Measurements from ENCODE around the gene SLC27A2. TPM values are rescaled to one million over a fixed set of nuclear protein-coding genes. Genes with fewer than 3 reads are reported as not detected.

Gene SLC27A2
- total RNA-seq, 1 donor: under 0.01 TPM

DNA sequence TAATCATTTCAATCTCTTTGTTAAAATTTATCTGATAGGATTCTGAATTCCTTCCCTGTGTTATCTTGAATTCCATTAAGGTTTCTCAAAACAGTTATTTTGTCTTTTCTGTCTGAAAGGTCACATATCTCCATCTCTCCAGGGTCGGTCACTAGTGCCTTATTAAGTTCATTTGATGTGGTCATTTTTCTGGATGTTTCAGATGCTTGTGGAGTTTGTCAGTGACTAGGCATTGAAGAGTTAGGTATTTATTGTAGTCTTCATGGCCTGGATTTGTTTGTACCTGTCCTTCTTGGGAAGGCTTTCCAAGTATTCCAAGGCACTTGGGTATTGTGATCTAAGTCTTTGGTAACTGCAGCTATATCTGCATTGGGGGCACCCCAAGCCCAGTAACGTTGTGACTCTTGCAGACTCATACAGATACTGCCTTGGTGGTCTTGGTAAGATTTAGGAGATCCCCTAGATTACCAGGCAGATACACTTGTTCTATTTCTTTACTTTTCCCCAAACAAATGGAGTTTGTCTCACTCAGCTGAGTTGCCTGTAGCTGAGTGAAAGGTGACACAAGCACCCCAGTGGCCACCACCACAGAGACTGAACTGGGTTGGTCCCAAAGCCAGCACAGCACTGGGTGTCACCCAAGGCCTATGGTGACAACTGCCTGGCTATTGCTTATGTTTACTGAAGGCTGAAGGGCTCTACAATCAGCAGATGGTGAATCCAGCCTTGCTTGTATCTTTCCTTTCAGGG, 18.9 kb upstream of the SLC27A2 start:
- DNase-seq (ENCODE audit: low read depth): no peak
- no peak overlapping the region for H3K4me3 ChIP-seq (ENCODE audit: low read depth, low read length)
- TF ChIP-seq, protein P1, sequence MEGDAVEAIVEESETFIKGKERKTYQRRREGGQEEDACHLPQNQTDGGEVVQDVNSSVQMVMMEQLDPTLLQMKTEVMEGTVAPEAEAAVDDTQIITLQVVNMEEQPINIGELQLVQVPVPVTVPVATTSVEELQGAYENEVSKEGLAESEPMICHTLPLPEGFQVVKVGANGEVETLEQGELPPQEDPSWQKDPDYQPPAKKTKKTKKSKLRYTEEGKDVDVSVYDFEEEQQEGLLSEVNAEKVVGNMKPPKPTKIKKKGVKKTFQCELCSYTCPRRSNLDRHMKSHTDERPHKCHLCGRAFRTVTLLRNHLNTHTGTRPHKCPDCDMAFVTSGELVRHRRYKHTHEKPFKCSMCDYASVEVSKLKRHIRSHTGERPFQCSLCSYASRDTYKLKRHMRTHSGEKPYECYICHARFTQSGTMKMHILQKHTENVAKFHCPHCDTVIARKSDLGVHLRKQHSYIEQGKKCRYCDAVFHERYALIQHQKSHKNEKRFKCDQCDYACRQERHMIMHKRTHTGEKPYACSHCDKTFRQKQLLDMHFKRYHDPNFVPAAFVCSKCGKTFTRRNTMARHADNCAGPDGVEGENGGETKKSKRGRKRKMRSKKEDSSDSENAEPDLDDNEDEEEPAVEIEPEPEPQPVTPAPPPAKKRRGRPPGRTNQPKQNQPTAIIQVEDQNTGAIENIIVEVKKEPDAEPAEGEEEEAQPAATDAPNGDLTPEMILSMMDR (IDR thresholded peaks at IDR 0.05; ENCODE audit: insufficient read depth, low read depth, low read length): no peak

DNA sequence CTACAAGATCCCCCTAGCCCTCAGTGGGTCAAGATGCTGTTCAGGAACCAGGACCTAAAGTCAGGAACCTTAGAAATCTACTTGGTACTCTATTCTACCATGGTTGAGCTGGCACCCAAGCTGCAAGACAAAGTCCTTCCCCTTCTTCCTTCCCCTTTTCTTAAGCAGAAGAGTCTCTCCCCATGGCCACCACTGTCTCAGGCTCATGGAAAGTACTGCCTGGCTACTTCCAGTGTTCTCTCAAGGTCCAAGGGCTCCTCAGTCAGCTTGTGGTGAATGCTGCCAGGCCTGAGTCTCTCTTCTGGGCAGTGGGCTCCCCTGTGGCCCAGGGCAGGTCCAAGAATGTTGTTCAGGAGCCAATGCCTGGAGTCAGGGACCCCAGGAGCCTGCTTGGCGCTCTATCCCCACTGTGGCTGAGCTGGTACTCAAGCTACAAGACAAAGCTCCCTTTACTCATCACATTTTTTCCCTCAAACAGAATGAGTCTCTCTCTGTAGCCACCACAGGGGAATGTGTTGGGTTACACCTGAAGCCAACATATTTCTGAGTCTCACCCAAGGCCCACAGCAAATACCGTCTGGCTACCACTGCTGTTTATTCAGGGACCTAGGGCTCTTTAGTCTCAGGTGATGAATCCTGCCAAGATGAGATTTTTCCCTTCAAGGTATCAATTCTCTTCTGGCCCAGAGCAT, 18.1 kb upstream of the SLC27A2 start:
- no peak for DNase-seq (ENCODE audit: low read depth)
- TF ChIP-seq, protein P1 (IDR thresholded peaks at IDR 0.05; ENCODE audit: insufficient read depth, low read depth, low read length): no peak
- H3K4me3 ChIP-seq (ENCODE audit: low read depth, low read length): no peak overlapping the region

DNA sequence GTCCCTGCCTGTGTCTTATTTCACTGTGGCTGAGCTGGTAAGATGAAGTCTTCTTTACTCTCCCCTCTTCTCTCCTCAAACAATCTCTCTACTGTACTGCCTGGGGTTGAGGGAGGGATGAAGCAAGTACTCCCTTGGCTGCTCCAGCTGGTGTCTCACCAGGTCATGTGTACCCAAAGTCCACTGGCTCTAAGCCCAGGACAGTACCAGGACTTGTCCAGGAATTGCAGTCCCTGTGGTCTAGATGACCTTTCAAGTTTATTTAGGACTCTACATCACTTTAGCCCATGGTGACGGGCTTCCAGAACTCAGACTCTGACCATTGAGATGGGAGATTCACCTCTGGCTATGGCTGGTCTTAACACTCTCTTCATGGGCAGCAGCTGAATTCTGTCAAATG, 17.5 kb upstream of the SLC27A2 start:
- peak; percentile 29 for DNase-seq (ENCODE audit: low read depth)
- no peak overlapping the region for H3K4me3 ChIP-seq (ENCODE audit: low read depth, low read length)

DNA sequence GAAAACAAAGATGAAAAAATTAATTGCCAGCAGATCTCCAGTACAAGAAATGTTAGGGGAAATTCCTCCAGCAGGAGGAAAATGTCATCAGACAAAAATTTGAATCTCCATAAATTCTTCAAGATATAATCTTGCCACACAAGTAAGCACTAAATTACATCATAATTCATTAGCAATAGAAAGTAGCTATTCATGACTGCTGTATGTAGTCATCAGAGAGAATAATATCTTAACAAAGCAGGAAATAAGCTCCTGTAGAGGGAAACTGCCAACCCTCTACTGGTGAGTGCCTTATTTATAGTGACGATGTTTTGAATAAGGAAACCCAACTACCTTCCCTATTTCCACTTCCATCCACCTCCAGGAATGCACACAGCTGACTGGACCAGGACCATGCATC, 15.8 kb upstream of the SLC27A2 start:
- H3K4me3 ChIP-seq (ENCODE audit: low read depth, low read length): no peak overlapping the region
- TF ChIP-seq, protein P1 (IDR thresholded peaks at IDR 0.05; ENCODE audit: insufficient read depth, low read depth, low read length): no peak
- DNase-seq (ENCODE audit: low read depth): peak; percentile 75

More for the DNA sequence above, 17.5 kb upstream of the SLC27A2 start:
- TF ChIP-seq, protein P1 (IDR thresholded peaks at IDR 0.05; ENCODE audit: insufficient read depth, low read depth, low read length): no peak

DNA sequence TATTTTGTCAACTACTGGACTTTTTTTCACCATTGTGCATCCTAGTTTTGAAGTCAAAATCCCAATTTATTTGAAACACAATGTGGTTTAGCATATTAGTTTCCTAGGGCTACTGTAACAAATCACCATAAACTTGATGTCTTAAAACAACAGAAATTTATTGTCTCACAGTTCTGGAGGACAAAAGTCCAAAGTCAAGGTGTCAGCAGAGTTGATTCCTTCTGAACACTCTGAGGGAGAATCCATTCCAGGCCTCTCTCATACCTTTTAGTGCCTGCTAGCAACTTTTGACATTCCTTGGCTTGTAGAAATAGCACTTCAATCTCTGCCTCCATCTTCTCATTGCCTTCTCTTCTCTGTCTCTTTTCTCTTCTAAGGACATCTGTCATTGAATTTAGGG, 14.9 kb upstream of the SLC27A2 start:
- no peak overlapping the region for H3K4me3 ChIP-seq (ENCODE audit: low read depth, low read length)
- no peak for DNase-seq (ENCODE audit: low read depth)
- TF ChIP-seq, protein P1 (IDR thresholded peaks at IDR 0.05; ENCODE audit: insufficient read depth, low read depth, low read length): no peak

DNA sequence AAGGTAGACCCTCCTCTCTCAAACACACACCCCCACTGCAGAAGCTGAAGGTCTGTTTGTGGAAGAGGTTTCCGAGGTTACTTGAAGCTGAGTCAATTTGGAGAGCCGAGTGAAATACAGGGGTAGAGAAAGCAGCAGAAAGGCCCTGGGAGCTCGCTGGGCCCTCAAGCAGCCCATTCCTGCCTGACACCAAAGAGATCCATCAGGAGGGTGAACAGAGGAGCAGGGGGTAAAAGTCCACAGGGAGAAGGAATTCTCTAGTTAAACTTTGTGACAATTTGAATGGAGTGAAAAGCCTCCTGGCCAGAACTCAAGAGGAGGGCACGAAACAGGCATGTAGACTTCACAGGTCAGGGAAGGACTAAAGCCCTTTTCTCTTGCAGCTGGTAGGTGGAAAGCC, 13.6 kb upstream of the SLC27A2 start:
- no peak for DNase-seq (ENCODE audit: low read depth)
- TF ChIP-seq, protein P1 (IDR thresholded peaks at IDR 0.05; ENCODE audit: insufficient read depth, low read depth, low read length): no peak
- H3K4me3 ChIP-seq (ENCODE audit: low read depth, low read length): no peak overlapping the region
